Measurements from ENCODE around the gene NTM. TPM values are rescaled to one million over a fixed set of nuclear protein-coding genes. Genes with fewer than 3 reads are reported as not detected.

The NTM gene
- total RNA-seq, 1 experiment from 2014 or later = 8.6 TPM

DNA sequence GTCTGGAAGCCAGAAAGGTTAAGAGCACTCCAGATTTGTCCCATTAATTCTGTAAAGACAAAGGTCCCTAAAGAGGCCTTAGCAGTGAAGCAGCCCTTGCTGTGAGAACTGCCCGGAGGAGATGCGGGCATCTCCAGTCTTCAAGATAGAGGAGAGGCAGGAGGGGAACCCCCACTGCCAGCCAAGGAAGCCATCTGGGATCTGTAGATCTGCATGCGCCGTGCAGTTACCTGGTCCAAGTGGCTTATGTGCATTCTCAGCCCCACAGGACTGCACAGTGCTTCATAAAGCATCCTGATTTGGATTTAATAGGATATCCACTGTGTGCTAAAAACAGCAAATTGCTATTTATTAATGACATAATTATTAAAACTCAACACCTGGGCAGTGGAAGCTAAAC is 834.6 kb downstream of the NTM start:
- TF ChIP-seq, protein P1, sequence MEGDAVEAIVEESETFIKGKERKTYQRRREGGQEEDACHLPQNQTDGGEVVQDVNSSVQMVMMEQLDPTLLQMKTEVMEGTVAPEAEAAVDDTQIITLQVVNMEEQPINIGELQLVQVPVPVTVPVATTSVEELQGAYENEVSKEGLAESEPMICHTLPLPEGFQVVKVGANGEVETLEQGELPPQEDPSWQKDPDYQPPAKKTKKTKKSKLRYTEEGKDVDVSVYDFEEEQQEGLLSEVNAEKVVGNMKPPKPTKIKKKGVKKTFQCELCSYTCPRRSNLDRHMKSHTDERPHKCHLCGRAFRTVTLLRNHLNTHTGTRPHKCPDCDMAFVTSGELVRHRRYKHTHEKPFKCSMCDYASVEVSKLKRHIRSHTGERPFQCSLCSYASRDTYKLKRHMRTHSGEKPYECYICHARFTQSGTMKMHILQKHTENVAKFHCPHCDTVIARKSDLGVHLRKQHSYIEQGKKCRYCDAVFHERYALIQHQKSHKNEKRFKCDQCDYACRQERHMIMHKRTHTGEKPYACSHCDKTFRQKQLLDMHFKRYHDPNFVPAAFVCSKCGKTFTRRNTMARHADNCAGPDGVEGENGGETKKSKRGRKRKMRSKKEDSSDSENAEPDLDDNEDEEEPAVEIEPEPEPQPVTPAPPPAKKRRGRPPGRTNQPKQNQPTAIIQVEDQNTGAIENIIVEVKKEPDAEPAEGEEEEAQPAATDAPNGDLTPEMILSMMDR (conservative IDR thresholded peaks at IDR 0.05; ENCODE audit: low read depth, low read length) = no peak
- no peak for TF ChIP-seq EZH2 (IDR thresholded peaks at IDR 0.05; ENCODE audit: borderline replicate concordance, low read depth, low read length, poor library complexity, severe bottlenecking)
- H3K9me3 ChIP-seq (ENCODE audit: low read depth, low read length, poor library complexity, severe bottlenecking) = no peaks in the 10 kb centered on the region
- DNase-seq (ENCODE audit: low spot score) = no peak
- H3K27me3 ChIP-seq (replicated peaks; ENCODE audit: insufficient read depth, low read depth, low read length, poor library complexity) = peaks cover 13% of the 10 kb centered on the region
- ChIA-PET CTCF (no interaction called here), POLR2A (ENCODE audit: low non-redundant PET) (no interaction called here)
- no peak overlapping the region for H3K4me3 ChIP-seq (ENCODE audit: low read depth, low read length, poor library complexity, severe bottlenecking)
- H3K36me3 ChIP-seq (ENCODE audit: insufficient read depth, low read length, poor library complexity, severe bottlenecking) = no peaks in the 10 kb centered on the region
- intact Hi-C loops (cut with micrococcal nuclease; ENCODE audit: unreplicated experiment) = no loop called here
- BruUV-seq (replicated peaks) = no TSS peak
- no peak overlapping the region for H3K27ac ChIP-seq (ENCODE audit: low read depth, low read length, poor library complexity, severe bottlenecking)
- no peaks in the 10 kb centered on the region for H3K4me1 ChIP-seq (ENCODE audit: insufficient read depth, low read length, poor library complexity, severe bottlenecking)

- Histone ChIP-seq H3K4me1 (ENCODE audit: insufficient read depth, low read length, poor library complexity, severe bottlenecking) (no peaks in the 10 kb centered on the region), H3K9me3 (ENCODE audit: low read depth, low read length, poor library complexity, severe bottlenecking) (no peaks in the 10 kb centered on the region), H3K36me3 (ENCODE audit: insufficient read depth, low read length, poor library complexity, severe bottlenecking) (no peaks in the 10 kb centered on the region), H3K27ac (ENCODE audit: low read depth, low read length, poor library complexity, severe bottlenecking) (no peak overlapping the region), H3K4me3 (ENCODE audit: low read depth, low read length, poor library complexity, severe bottlenecking) (no peak overlapping the region), H3K27me3 (replicated peaks; ENCODE audit: insufficient read depth, low read depth, low read length, poor library complexity) (peaks cover 13% of the 10 kb centered on the region)
- ChIA-PET POLR2A (ENCODE audit: low non-redundant PET) (no interaction called here), CTCF (no interaction called here)
- BruUV-seq (replicated peaks) = no TSS peak
- DNase-seq (ENCODE audit: low spot score) = no peak
- TF ChIP-seq, protein P1 (conservative IDR thresholded peaks at IDR 0.05; ENCODE audit: low read depth, low read length) = no peak
- TF ChIP-seq EZH2 (IDR thresholded peaks at IDR 0.05; ENCODE audit: borderline replicate concordance, low read depth, low read length, poor library complexity, severe bottlenecking) = no peak
- intact Hi-C loops (cut with micrococcal nuclease; ENCODE audit: unreplicated experiment) = no loop called here
Measured at GRCh38 chr11:132205496-132205895, 835.1 kb downstream of the NTM start.

GRCh38 chr11:132206993-132207392 is 836.6 kb downstream of the NTM start:
- ChIA-PET POLR2A (ENCODE audit: low non-redundant PET) (no interaction called here), CTCF (no interaction called here)
- H3K4me3 ChIP-seq (ENCODE audit: low read depth, low read length, poor library complexity, severe bottlenecking) = no peak overlapping the region
- intact Hi-C loops (cut with micrococcal nuclease; ENCODE audit: unreplicated experiment) = no loop called here
- no TSS peak for BruUV-seq (replicated peaks)
- no peak for TF ChIP-seq EZH2 (IDR thresholded peaks at IDR 0.05; ENCODE audit: borderline replicate concordance, low read depth, low read length, poor library complexity, severe bottlenecking)
- TF ChIP-seq, protein P1 (conservative IDR thresholded peaks at IDR 0.05; ENCODE audit: low read depth, low read length) = no peak
- no peaks in the 10 kb centered on the region for H3K4me1 ChIP-seq (ENCODE audit: insufficient read depth, low read length, poor library complexity, severe bottlenecking)
- DNase-seq (ENCODE audit: low spot score) = no peak
- peaks cover 2% of the 10 kb centered on the region for H3K9me3 ChIP-seq (ENCODE audit: low read depth, low read length, poor library complexity, severe bottlenecking)
- no peak overlapping the region for H3K27ac ChIP-seq (ENCODE audit: low read depth, low read length, poor library complexity, severe bottlenecking)
- H3K27me3 ChIP-seq (replicated peaks; ENCODE audit: insufficient read depth, low read depth, low read length, poor library complexity) = peaks cover 12% of the 10 kb centered on the region
- no peaks in the 10 kb centered on the region for H3K36me3 ChIP-seq (ENCODE audit: insufficient read depth, low read length, poor library complexity, severe bottlenecking)
